SJSA1 (cell line): ENCODE results near the gene BTG2. TPM values are rescaled to one million over a fixed set of nuclear protein-coding genes. Genes with fewer than 3 reads are reported as not detected.

Experiments used
- total RNA-seq: library from RNA; depleted of rRNA; stranded (reverse); fragments of >200 nt; shearing (Covaris generic); gene quantifications from 2 replicates; pipeline ENCODE4 v1.2.3, GENCODE V29; 2014; rRNA removed

The BTG2 gene
- total RNA-seq, 1 experiment from 2014 or later = 6.6 TPM

Other genes with a start within 250 kb of the BTG2 start
- gene MYOG, start 219.5 kb upstream of the BTG2 start, total RNA-seq = not detected in 2 replicates
- gene ADORA1, start 177.8 kb upstream of the BTG2 start, total RNA-seq = not detected in 2 replicates
- not detected in 2 replicates for gene MYBPH, start 129.7 kb upstream of the BTG2 start, total RNA-seq
- not detected in 2 replicates for gene CHI3L1, start 118.8 kb upstream of the BTG2 start, total RNA-seq
- not detected in 2 replicates for gene CHIT1, start 75.8 kb upstream of the BTG2 start, total RNA-seq
- gene FMOD, start 45.6 kb downstream of the BTG2 start, total RNA-seq = 0.66 and 0.87 TPM in 2 replicates
- gene PRELP, start 170.3 kb downstream of the BTG2 start, total RNA-seq = not detected in 2 replicates
- gene OPTC, start 188.6 kb downstream of the BTG2 start, total RNA-seq = not detected in 2 replicates